Stimulated activated naive CD4-positive, alpha-beta T cell treated with Interleukin-2 at 50 U/mL for 16 hours (primary cell): ENCODE data around the gene PRTG.
"Not testable (repeated sequence)": the region's sequence is repeated elsewhere in the genome, so short reads cannot be mapped to it uniquely, and the experiment has no call there.

Source experiments
- DNase-seq: peaks from one replicate; lab custom pipeline; 2025; lab: John Stamatoyannopoulos, UW

Gene PRTG

DNA sequence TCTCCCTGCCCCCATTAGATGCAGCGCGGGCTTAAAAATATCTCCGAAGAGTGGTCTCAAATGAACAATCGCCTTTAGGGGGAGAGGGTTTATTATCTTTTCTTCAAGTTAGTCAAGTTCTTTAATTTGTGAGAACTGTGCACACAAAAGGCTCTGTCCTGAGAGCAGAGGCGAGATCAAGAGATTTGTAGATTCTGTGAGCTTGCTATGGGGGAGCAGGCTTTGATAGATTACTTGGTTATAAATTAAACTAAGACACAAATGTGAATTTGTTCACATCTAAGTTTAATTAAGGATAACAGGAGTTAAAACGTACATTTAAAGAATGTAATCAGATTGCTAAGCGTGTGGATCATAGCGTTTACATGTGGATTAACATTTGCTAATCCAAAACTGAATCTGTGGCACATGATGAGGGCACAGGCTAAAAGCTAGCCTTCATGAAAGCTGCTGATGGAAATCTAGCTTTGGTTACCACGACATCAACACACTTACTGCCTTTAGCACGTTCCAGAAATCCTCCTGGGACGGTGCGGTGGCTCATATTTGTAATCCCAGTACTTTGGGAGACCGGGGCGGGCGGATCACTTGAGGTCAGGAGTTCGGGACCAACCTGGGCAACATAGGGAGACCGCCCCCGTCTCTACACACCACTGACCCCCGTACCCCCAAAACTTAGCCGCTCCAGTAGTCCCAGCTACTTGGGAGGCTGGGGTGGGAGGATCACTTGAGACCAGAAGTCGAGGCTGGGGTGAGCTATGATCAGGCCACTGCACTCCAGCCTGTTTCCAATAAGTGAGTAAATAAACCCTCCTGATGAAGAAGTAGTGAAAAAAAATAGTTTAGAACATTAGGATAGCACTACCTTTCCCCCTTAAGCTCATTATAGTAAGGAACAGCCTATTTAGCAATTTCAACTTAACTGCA lies 1.0 kb upstream of the PRTG start:
- DNase-seq, result no peak

DNA sequence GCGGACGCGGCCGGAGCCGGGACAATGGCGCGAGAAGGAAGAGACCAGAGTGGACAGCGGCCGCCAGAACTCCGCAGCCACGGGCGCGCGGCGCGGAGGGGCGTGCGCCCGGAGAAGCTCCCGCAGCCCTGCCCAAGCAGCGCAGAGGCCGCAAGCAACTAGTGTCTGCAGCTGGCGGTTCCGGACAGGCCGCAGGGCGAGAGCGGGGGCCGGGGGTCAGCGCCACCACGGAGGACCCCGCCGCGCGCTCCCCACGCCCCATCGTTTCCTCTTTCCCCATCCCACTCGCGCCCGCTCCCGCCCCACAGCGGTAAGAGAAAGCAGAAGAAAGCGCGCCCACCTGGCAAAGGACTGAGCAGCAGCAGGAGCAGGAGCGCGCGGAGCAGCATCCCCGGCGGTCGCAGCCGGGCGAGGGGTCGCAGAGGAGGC lies 440 bp downstream of the PRTG start:
- no peak for DNase-seq

DNA sequence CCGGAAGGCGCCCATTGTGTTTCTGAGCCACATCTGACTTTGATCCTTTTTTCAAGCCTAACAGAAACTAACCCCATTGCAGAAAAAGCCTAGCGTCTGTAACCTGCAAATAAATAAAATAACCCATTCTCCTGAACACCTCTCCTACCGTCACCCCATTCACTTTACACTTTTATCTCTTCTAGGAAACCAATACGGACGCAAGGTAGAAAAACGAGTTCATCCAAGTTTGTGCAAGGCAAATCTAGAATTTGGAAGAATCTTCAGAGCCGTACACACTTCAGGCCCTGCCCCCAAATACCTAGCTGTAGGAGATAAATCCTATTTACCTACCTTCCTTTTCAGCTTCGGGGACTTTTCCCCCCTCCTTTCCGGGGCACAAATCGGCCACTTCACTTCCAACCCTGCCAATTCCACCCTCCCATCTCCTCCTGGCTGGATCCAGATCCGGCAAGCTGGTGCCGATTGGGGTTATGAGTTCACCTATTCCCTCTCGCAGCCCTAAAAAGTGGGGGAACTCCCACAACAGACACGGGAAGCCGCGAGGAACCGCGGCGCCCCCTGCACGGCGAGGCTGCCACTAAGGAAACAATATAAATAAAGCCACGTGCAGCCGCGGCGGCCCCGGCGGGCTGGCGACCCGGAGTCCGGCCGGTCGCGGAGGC lies 987 bp downstream of the PRTG start:
- no peak for DNase-seq

DNA sequence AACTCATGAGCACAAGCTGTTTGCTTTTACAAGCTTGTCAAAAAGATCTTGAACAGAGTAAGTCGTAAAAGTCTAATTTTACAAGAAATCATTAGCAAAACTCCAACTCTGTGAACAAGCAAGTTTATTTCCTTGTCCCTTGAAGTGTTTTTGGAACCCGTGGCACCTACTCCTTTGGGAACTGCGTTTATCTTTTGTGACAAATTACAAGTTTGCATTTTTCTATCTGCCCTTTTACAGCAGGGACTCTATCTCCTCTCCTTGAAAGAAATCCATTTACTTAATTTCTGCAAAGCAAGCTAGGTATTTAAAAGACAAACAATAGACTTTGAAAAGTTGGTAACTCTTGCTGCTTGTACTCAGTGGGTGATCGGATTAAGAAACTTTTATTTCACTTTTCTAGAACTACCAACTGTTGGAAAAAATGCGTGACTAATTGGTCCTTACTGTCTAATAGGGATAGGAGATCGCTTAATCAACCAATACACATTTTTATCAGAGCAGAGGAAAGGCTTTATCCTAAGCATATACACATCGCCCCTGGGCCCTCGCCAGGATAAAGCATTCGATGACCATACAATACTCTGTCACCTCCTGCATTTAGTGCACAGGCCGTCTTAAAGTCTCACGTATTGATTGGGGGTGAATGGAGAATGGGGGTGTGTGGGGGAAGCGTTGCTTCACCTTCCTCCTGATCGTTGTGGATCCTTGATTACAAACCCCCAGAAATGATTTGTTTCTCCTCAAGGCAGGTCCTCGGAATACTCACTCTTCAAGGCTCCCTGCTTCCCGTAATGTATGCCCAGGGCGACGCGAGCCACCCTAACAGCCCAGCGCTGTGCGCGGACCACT lies 1.7 kb downstream of the PRTG start:
- no peak for DNase-seq

DNA sequence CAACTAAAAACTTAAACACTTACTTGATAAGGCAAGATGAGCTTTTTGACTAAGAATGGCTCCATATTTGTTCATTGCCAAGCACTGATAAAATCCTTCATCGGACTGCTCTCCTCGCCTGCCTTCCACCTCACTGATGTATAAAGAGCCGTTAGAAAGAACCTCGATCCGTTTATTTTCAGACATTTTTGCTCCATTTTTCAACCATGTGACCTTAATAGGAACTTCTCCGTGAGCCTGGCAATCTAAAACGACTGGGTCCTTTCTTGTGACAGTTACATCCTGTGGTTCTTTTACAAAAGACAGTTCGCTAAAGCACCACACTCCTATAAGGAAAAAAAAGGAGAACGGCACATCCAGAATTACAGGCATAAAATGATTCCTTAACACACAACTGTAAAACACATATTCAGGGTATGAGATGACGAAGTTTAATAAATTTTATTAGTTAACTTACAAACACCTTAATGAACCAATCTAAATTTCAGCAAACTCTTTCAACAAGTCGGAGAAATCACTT lies 2.5 kb downstream of the PRTG start:
- no peak for DNase-seq

DNA sequence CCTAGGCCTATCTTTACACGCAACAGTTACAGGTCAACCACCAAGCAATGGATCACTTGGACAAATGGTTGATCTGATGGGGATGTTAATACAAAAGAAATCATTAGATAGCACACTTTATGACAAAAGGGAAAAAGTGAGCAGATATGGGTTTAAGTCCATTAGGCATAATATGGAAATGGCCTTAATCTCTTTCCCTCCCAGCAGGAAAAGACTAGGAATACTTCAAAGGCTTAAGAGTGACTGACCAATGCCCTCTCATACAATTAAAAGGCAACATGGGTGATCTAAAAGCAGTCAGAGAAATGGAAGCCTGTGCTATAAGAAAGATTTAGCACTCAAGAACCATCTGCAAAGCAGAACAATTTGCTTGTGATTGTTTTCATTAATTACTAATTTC lies 3.3 kb downstream of the PRTG start:
- no peak for DNase-seq

DNA sequence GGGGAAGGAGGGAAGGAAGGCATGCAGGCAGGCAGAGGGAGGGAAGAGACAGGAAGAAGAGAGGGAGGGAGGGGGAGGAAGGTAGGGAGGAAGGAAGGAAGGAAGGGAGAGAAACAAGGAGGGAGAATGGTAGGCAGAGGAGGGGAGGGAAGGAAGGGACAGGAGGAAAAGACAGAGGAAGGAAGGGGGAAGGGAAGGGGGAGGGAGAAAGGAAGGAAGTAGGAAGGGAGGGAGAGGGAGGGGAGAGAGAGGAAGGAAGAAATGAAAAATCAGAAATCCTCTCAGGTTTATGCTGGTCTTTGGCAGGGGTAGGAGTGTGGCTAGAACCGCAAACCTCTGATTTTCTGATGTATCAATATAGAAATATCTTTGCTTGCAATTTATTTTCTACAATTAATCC lies 4.2 kb downstream of the PRTG start:
- no peak for DNase-seq

DNA sequence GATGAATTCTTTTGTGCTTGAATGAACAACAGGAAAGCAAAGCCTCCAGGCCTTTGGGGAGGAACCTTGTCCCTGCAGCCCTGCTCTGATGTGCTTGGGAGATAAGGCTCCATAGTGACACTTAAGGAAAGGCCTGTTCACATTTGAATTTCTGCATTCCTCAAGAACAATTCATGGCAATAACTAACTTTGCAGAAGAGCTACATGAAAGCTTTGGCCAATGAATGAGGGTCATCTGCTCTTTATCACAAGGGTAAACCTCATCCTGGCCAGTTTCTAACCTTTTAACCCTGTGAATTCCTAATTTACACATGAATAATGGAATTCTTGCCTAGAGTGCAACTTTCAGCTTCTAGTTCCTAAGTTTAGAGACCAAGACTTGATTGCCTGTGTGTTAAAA lies 5.6 kb downstream of the PRTG start:
- DNase-seq, result no peak

DNA sequence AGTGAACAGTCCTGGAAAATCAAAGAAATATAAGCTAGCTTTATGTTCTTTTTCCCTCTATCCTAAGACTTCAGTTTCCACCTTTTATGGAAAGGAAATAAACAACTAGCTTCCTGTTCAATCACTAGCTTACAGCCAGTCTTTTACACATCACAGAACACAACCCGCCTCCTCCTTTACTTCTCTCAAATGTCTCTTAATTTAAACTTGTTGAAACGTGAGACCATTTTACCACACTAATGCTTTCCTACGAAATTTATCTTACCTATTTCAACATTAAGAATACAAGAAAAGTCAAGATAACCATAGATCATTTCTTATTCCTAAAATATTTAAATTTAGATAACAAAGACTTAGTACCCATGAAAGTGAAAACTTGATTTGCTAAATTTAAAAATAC lies 6.2 kb downstream of the PRTG start:
- DNase-seq, result no peak

DNA sequence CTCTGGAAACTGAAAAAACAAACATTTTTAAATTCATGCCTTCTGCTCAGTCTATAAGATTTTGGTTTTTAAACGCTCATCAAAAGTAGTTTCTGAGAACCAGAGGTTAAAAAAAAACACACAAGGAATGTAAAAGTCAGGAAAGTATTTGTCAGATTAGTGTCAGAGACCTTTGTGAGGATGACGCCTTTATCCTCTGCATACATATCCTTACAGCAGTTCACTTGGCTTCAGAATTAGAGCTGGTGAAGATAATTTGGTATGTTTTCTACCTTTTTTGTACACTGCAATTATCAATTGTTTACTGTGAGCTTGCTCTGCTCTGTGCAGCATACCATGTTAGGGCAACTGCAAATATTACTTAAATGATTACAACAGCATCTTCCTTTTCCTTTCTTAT lies 8.3 kb downstream of the PRTG start:
- no peak for DNase-seq

DNA sequence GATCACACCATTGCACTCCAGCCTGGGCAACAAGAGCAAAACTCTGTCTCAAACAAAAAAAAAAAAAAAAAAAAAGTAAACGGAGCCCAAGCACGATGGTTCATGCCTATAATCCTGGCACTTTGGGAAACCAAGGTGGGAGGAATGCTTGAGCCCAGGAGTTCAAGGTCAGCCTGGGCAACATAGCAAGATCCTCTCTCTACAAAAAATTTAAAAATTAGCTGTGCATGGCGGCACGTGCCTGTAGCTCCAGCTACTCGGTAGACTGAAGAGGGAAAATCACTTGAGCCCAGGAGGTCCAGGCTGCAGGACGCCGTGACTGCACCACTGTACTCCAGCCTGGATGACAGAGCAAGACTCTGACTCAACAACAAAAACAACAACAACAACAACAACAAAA lies 9.5 kb downstream of the PRTG start:
- not testable (repeated sequence) for DNase-seq

DNA sequence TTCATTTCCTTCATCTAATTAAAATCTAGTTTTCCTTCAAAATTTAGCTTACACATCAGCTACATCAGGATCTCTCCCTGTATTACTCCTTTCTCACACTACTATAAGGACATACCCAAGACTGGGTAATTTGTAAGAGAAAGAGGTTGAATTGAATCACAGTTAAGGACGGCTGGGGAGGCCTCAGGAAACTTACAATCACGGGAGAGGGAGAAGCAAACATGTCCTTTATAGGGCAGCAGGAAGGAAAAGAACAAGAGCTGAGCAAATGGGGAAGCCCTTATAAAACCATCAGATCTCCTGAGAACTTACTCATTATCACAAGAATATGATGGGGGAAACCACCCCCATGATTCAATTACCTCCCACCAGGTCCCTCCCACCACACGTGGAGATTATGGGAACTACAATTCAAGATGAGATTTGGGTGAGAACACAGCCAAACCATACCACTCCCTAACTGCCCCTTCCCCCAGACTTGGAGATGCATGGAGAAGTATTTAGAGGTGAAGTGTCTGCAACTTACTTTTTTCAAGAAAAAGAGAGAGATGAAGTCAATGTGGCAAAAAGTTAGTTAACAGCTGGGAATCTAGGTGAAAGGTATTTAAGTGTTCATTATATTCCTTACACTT lies 21.3 kb downstream of the PRTG start:
- DNase-seq, result no peak

DNA sequence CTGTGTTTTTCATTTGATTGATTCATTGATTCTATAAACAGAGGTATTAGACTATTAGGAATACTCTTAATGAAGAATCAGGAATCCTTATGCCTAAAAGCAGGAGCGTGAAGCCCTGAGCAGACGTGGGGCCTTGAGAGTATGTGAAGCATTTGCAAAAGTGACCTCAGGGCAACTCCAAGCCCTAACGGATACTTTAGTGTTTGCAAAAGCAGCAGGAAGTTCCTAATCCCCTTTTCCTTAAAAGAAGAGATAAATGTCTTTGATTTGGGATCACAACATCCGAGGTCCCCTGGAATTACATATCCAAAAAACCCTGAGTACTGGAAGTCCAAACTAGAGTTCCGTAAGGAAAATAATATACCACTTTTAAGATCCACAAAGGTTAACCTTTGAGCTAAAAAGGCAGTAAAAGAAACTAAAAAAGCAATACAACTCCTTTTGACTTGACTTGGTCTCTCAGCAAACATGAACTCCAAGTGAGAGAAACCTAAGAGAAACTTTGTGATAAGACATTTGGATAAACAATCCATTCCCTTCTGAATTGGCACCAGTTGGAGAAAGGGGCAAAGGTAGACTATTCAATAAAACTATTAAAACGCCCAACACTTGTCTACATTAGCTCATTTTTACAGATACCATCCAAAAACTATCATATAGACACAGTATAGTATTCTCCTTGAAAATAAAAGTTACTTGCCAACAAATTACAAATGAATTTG lies 27.4 kb downstream of the PRTG start:
- no peak for DNase-seq

DNA sequence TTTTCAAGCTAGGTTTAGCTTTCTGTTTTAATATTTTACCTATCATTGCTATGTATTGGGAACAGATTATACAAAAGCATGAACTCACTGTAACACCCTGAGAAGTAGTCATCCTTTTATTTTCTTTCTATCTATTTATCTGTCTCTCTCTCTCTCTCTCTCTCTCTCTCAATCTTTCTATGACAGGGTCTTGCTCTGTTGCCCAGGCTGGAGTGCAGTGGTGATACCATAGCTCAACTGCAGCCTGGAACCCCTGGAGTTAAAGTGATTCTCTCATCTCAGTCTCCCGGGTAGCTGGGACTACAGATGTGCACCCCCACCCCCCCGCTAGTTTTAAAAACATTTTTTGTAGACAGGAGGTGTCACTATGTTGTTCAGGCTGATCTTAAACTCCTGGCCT lies 28.9 kb downstream of the PRTG start:
- DNase-seq, result no peak

DNA sequence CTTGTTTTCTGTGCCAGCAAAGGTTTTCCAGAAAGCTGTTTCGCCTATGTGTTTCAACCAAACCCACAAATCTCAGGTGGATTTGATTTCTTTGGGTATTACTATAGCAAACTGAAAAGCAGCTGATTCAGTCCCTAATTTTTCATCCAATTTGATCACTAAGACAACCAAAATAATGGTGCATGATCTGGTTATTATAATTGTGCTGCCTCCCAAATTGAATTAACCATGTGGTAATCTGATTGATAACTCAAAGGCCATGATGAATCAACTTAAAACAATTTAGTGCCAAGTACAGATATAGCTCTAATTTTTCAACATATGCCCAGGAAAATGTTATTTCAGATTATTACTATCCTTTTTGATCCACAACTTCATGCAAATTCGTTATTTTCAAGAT lies 30.6 kb downstream of the PRTG start:
- DNase-seq, result no peak

DNA sequence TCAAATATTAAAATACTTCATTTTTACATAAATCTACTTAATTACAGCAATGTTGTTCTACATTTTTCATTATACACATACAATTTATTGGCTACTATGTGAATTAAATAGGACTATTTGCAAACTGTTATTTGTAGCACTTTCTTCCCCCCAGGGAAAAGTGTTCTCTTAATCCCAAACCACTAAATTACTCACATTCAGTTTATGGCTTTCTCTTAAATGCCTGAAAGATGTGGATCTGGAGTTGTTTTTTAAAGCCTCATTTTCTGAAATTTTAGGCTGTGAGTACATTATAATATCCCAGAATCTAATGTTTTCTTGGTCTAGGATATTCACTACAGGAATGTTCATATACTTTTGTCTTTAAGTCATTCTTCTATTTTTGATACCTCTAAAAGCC lies 32.7 kb downstream of the PRTG start:
- no peak for DNase-seq

DNA sequence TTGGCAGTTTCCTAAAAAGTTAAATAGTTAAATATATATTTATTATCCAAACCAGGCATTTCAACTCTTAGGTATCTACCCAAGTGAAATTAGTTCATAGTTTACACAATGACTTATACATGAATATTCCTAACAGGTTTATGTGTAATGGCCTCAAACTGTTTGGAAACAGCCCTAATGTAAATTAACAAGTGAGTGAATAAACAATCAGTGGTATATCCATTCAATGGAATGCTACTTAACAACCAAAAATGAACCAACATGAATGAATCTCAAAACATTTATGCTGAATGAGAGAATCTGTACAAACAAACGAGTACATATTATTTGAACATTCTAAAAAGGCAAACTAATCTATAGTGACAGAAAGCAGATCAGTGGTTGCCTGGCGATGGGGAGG lies 33.5 kb downstream of the PRTG start:
- no peak for DNase-seq

DNA sequence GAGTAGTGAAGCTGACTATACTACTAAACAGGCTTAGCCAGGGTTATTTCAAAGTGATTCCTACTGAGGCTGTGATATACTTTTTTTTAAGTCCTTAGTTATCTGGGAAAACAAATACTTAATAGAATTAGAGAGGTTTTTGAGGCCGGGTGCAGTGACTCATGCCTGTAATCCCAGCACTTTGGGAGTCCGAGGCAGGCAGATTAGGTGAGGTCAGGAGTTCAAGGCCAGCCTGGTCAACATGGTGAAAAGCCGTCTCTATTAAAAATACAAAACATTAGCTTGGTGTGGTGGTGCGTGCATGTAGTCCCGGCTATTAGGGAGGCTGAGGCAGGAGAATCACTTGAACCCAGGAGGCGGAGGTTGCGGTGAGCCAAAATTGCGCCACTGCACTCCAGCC lies 34.2 kb downstream of the PRTG start:
- no peak for DNase-seq

DNA sequence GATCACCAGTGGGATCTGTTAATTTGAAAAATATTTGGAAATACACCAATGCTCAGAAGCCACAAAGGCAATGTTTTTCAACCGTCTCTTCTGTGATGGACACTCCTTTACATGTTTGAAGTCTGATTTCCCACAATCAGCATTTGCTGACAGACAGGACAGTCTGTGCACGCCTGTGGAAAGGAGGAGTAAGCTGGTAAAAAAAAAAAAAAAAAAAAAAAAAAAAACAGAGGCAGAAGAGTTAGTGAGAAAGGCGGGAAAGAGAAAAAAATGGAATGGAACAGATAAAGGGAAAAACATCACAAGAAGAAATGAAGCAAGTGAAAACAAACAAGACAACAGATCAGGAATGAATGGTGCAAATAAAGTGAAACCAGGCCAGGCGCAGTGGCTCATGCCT lies 35.0 kb downstream of the PRTG start:
- no peak for DNase-seq

DNA sequence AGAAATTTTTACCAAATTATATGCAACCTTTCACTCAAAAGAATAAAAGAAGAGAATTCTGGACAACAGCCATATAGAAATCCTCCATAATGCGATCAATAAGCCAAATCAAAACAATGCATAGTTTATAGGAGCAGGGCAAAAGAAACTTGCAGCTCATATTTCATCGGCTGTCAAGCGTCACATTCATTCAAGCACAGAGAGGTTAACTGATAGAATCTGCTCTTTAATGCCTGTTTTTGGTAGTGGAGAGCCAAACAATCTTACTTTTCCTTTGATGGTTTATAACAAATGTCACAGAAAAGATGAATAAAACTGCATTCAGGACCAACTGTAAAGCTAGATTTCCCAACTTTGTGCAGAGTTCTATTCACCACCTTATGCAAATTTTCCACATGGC lies 35.4 kb downstream of the PRTG start:
- no peak for DNase-seq

DNA sequence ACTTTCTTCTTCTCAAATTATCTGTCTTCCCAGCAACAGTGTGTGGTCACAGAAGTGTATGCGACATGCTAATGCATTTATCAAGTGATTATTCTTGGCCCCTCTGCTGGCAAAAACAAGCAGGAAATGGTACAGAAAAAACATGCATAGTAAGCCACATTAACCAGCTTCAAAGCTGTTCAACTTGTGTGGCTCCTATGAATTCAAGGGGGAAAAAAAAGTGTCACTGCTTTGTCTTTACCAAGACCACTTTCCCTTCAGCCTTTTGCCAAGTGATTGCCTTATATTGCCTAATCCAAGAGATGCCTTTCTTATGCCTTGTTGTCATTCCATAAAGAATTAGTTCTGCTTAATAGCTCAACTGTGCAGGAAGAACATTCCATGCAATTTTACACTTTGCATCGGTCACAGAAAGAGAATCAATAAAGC lies 39.1 kb downstream of the PRTG start:
- no peak for DNase-seq
